M059J (cell line): ENCODE results near the gene ROCK1. TPM values are rescaled to one million over a fixed set of nuclear protein-coding genes. Genes with fewer than 3 reads are reported as not detected.
"Not testable (repeated sequence)": the region's sequence is repeated elsewhere in the genome, so short reads cannot be mapped to it uniquely, and the experiment has no call there.

Experiments
- DNase-seq: peaks from one replicate; pipeline ENCODE4 v3.0.0-alpha.2; 2012; ENCODE audit warnings: low read depth
- total RNA-seq: library from RNA; depleted of rRNA; stranded (reverse); fragments of >200 nt; shearing (Covaris generic); gene quantifications from 2 replicates; pipeline ENCODE4 v1.2.3, GENCODE V29; 2014

ROCK1 gene
- total RNA-seq, 1 experiment from 2014 or later: 8.9 TPM

DNA sequence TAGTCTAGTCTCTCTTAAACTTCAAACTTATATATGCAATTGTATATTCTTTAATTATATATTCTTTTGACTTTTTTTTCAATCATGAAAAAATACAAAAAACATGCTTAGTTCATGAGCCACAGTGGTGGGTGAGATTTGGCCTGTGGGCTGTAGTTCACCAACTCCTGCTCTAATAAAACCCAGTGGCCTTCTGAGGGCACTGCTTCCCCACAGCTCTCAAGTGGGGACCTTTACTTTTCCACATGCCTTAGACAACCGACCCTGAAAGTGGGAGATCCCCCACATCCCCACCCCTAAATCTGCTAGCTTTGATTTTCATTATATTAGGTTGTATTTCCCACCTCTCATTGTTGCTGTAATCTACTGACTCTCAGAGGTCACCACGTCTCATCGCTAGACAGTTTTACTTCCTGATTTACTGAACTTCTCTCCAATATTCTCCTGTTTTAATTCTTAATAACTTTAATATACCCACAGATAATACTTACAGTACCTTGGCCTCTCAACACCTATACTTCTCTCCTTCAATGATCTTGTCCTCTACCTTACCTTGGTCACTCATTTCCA lies 57.3 kb downstream of the ROCK1 start:
- no peak for DNase-seq

GRCh38 chr18:21053127-21053526 lies 58.5 kb downstream of the ROCK1 start:
- peak; percentile 34 for DNase-seq

DNA sequence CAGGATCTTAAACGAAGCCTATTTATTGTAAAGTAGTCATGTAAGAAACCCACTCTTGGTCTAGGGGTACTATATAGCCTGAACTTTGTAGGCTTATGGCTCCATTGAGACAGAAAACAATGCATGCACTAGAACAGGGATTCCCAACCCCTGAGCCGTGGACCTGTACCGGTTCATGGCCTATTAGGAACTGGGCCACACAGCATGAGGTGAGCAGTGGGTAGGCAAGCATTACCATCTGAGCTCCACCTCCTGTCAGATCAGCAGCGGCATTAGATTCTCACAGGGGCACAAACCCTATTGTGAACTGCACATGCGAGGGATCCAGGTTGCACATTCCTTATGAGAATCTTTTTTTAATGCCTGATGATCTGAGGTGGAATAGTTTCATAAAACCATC lies 59.2 kb downstream of the ROCK1 start:
- no peak for DNase-seq

GRCh38 chr18:21051620-21052019 lies 60.0 kb downstream of the ROCK1 start:
- no peak for DNase-seq

- DNase-seq: no peak
These were observed 62.3 kb downstream of the ROCK1 start for GRCh38 chr18:21049306-21049705.

GRCh38 chr18:21047126-21047525 lies 64.5 kb downstream of the ROCK1 start:
- DNase-seq: no peak

DNA sequence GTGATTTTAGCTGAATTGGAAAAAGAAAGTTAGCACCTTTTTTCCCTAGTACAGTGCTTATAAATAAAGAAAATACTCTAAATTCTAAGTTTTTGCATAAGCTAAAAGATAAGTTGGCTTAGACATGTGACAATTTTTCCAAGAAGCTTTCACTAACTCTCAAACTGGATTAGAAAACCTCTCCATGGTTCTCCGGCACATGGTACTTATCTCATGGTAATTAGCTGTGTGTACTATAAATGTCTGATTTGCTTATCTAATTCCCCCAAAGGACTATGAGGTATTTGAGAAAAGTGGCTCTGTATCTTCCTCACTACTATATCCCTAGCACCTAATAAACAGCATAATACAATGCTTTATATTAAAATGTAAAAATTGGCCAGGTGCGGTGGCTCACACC lies 71.1 kb downstream of the ROCK1 start:
- DNase-seq: no peak

GRCh38 chr18:21038201-21038600 lies 73.4 kb downstream of the ROCK1 start:
- DNase-seq: no peak

- DNase-seq: no peak
These were observed 79.8 kb downstream of the ROCK1 start for GRCh38 chr18:21031845-21032244.

GRCh38 chr18:21018257-21018656 lies 93.4 kb downstream of the ROCK1 start:
- not testable (repeated sequence) for DNase-seq

- DNase-seq: no peak
These were observed 99.3 kb downstream of the ROCK1 start for GRCh38 chr18:21012308-21012707.

- DNase-seq: peak; percentile 73
These were observed 106.9 kb downstream of the ROCK1 start for GRCh38 chr18:21004726-21005125.

- DNase-seq: peak; percentile 34
These were observed 110.9 kb downstream of the ROCK1 start for GRCh38 chr18:21000667-21001066.

DNA sequence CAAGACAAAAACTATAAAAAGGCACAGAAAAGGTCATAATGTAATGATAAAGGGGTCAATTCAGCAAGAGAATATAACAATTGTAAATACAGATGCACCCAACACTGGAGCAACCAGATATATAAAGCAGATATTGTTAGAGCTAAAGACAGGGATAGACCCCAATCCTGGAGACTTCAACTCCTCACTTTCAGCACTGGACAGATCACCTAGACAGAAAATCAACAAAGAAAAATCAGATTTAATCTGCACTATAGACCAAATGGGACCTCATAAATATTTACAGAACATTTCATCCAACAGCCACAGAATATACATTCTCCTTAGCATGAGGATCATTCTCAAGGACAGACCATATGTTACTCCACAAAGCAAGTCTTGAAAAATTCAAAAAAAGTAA lies 114.2 kb downstream of the ROCK1 start:
- DNase-seq: no peak

DNA sequence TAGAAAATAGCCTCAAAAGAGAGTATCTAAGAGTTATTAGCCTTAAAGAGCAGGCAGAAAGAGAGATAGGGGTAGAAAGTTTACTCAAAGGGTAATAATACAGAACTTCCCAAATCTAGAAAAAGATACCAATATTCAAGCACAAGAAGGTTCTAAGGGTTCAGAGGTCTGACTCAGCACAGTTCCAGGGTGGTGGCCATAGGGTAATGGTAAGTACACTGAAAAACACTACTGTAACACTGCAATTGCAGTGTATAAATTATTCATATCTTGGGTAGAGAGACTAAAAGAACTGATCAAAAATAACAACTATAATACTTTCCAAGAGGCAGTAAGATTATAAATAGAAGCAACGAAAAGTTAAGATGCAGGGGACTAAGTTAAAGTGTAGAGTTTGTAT lies 115.2 kb downstream of the ROCK1 start:
- no peak for DNase-seq

DNA sequence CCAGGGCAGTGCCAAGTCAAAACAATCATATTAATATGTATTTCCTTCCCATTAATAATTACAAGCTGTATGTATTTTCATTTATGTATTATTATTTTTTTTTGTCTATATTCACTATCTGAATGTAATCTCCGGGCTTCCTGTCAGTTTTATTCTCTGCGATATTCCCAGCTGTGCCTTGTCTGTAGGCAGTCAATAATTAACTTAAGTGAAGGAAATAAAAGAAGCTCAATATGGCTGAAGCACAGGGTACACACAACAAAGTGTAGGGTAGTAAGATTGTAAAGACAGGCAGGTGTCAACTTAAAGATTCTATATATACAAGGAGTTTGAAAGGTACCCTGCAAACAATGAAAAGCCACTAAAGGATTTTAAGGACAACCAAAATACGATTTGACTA lies 122.9 kb downstream of the ROCK1 start:
- DNase-seq: no peak

DNA sequence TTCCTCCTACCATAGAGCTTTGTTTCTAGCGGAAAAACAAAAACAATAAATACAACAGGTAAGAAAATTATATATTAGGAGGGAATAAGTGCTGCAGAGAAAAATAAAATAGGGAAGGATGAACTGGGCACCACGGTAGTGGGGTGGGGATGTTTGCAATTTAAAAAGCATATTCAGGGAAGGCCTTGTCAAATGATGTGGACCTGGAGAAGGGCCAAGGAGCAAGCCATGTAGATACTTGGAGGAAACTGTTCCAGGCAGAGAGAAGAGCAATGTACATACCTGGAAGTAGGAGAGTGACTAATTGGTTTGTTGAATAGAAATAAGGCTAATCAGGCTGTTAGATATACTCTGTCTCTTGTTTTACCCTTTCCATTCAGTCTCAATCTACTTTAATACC lies 136.5 kb downstream of the ROCK1 start:
- DNase-seq: no peak

DNA sequence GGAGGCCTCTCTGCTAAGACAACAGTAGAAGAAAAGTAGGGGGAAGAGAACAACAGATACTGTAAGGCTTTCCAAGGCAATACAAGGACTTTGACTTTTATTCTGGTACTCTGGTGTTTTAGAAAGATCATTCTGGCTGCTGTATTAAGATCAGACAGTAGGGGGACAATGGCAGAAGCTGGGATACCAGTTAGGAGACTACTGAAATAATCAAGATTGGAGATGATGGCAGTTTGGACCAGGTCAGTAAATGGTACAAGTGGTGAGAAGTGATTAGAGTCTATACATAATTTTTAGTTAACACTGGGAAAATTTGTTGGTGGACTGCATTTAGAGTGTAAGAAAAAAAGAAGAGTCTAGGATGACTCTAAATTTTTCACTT lies 139.7 kb downstream of the ROCK1 start:
- DNase-seq: peak; percentile 41

GRCh38 chr18:20966795-20967194 lies 144.8 kb downstream of the ROCK1 start:
- no peak for DNase-seq

DNA sequence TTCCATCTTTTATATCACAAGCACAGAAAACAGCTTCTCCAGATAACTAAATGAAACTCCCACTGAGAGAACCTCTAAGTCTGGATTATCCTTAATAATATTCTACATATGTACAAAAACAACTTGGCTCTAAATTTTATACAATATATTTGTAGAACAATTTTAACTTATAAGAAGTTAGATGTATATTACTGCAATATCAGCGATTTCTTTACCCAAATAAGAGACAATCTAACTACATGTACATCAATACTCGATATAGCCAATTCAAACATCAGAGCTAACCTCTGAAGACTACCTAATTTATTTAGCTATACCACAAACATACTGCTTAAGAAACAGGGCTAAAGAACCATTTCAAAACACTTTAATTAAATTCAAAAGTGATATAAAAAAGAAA lies 148.6 kb downstream of the ROCK1 start:
- DNase-seq: no peak

DNA sequence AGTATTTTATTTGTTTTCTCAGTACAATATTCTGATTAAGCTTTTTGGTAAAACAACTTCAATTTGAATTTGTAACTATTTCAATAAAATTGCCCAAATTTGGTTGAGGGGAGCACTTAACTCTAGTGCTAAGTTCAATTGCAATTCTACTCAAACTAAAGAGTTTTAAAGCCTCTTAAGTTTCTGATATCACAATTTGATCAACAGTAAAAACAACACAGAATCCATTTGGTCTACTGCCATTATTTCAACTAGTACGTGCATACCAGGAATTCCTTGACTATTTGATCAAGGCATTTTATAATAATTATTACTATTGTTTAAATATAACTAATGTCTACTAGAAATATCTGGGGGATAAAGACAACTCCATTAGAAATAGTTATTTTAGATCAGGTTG lies 150.9 kb downstream of the ROCK1 start:
- no peak for DNase-seq

DNA sequence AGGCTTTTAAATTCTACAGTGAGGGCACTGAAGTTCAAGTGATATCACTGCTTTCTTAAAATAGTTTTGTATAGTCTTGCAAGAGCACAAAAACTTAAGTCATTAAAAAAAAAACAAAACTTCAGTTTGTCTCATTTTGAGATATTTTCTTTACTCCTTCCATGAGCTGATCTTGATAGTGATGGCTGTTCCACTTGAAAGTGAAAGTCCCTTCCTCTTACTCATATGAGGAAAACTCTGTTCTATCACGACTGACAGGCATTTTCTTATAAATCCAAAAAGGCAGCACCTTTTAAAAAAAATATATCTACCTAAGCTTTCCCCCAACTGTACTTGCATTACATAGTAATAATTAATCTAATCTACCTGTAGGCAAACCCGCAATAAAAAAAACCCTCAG lies 160.8 kb downstream of the ROCK1 start:
- DNase-seq: not testable (repeated sequence)
